Measurements from ENCODE around the gene TNK1.

Gene TNK1

GRCh38 chr17:7391307-7391706 is 10.4 kb downstream of the TNK1 start:
- DNase-seq (ENCODE audit: low read depth, low spot score), result no peak

- DNase-seq (ENCODE audit: low read depth, low spot score), result no peak
These were observed 12.1 kb downstream of the TNK1 start for GRCh38 chr17:7392696-7393612.

- no peak for DNase-seq (ENCODE audit: low read depth, low spot score)
These were observed 12.9 kb downstream of the TNK1 start for GRCh38 chr17:7393613-7394451.

- peak; percentile 53 for DNase-seq (ENCODE audit: low read depth, low spot score)
These were observed 13.7 kb downstream of the TNK1 start, which contains the start of gene PLSCR3 for GRCh38 chr17:7394452-7395191. PLSCR3 (minus strand) TSS chr17:7394525; CDS start chr17:7394110, 415 bp downstream.

- DNase-seq (ENCODE audit: low read depth, low spot score), result no peak
These were observed 15.3 kb downstream of the TNK1 start for GRCh38 chr17:7396147-7396546.

GRCh38 chr17:7398612-7399011 is 17.7 kb downstream of the TNK1 start:
- DNase-seq (ENCODE audit: low read depth, low spot score), result no peak

- DNase-seq (ENCODE audit: low read depth, low spot score), result no peak
These were observed 22.3 kb downstream of the TNK1 start for GRCh38 chr17:7403043-7403726.

- DNase-seq (ENCODE audit: low read depth, low spot score), result no peak
These were observed 22.8 kb downstream of the TNK1 start for GRCh38 chr17:7403727-7403976.

GRCh38 chr17:7403977-7404736 is 23.3 kb downstream of the TNK1 start, which contains the start of gene TMEM256:
TMEM256 (minus strand) TSS chr17:7404097; CDS start chr17:7404084, 13 bp downstream.
- DNase-seq (ENCODE audit: low read depth, low spot score), result peak; percentile 98

- no peak for DNase-seq (ENCODE audit: low read depth, low spot score)
These were observed 24.0 kb downstream of the TNK1 start for GRCh38 chr17:7404737-7405349.

GRCh38 chr17:7405350-7406234 is 24.7 kb downstream of the TNK1 start:
- no peak for DNase-seq (ENCODE audit: low read depth, low spot score)

GRCh38 chr17:7406235-7406825 is 25.4 kb downstream of the TNK1 start:
- no peak for DNase-seq (ENCODE audit: low read depth, low spot score)

- no peak for DNase-seq (ENCODE audit: low read depth, low spot score)
These were observed 26.2 kb downstream of the TNK1 start for GRCh38 chr17:7407082-7407481.

- no peak for DNase-seq (ENCODE audit: low read depth, low spot score)
These were observed 26.8 kb downstream of the TNK1 start, which contains the start of gene NLGN2 for GRCh38 chr17:7407485-7408251. NLGN2 (plus strand) TSS chr17:7407845; CDS start chr17:7408256, 411 bp downstream.

- no peak for DNase-seq (ENCODE audit: low read depth, low spot score)
These were observed 27.4 kb downstream of the TNK1 start for GRCh38 chr17:7408252-7408727.

GRCh38 chr17:7408863-7409262 is 28.0 kb downstream of the TNK1 start:
- no peak for DNase-seq (ENCODE audit: low read depth, low spot score)

GRCh38 chr17:7409716-7410115 is 28.8 kb downstream of the TNK1 start:
- no peak for DNase-seq (ENCODE audit: low read depth, low spot score)

All from brain pericyte (primary cell).